ENCODE results near the gene CBX7. TPM values are rescaled to one million over a fixed set of nuclear protein-coding genes. Genes with fewer than 3 reads are reported as not detected.

CBX7 gene
- total and polyA plus RNA-seq, 2 of the 8 experiments (the other 6 are each of a cell fraction or from before 2014, with no cell fraction given): 6.9 to 8.7 TPM

- Histone ChIP-seq H3K27me3 (replicated peaks in 1 of 4; ENCODE audit: control insufficient read depth in 3 of 4, extremely low read depth in 1 of 4, insufficient read depth in 3 of 4, low read length in 3 of 4) (no peaks in the 10 kb centered on the region; a peak in 2 of 7 replicates), H4K20me1 (replicated peaks in 1 of 2; ENCODE audit: control insufficient read depth in 1 of 2, insufficient read depth in 2 of 2, low read length in 2 of 2) (no peaks in the 10 kb centered on the region), H2BK5ac (ENCODE audit: low read depth, low read length) (peak overlapping the region; percentile 84), H2BK12ac (ENCODE audit: low read depth, low read length) (peak overlapping the region; percentile 13; the same call in 1 of the 2 replicates), H3K9ac (replicated peaks in 1 of 4; ENCODE audit: extremely low read depth in 1 of 4, low read depth in 3 of 4, low read length in 3 of 4) (peak overlapping the region in 1 of 4 experiments; percentile 56; a peak in 2 of 7 replicates), H3K4me3 (ENCODE audit: extremely low read depth in 1 of 4, insufficient read depth in 2 of 4, low read depth in 3 of 4, low read length in 4 of 4) (peak overlapping the region; percentile 48 to 99 (median 74); a peak in 7 of 8 replicates), H3K27ac (ENCODE audit: low read depth, low read length) (no peak overlapping the region), H3K14ac (ENCODE audit: insufficient read length) (no peak overlapping the region), H3K4ac (replicated peaks; ENCODE audit: insufficient read length, low read depth, low read length) (no peak overlapping the region), H3K79me1 (ENCODE audit: low read depth, low read length) (no peaks in the 10 kb centered on the region; the same call in 1 of the 2 replicates), H4K5ac (ENCODE audit: insufficient read length, low read depth, low read length) (no peak overlapping the region), H2AFZ (ENCODE audit: low read length) (no peak overlapping the region), H2BK120ac (replicated peaks; ENCODE audit: low read depth, low read length) (no peak overlapping the region), H2BK15ac (ENCODE audit: low read length) (no peak overlapping the region), H3K56ac (replicated peaks; ENCODE audit: insufficient read length, low read depth, low read length) (no peak overlapping the region), H3K36me3 (ENCODE audit: control insufficient read depth in 2 of 4, insufficient read depth in 4 of 4, low read length in 3 of 4) (no peaks in the 10 kb centered on the region), H3K4me2 (ENCODE audit: insufficient read depth in 1 of 2, low read depth in 2 of 2, low read length in 2 of 2) (peak overlapping the region; percentile 64 to 78), H3K79me2 (ENCODE audit: control insufficient read depth in 1 of 2, insufficient read depth in 2 of 2, low read length in 2 of 2) (no peaks in the 10 kb centered on the region), H3K9me3 (ENCODE audit: insufficient read depth in 2 of 2, low read depth in 1 of 2, low read length in 1 of 2) (no peaks in the 10 kb centered on the region), H2AK5ac (ENCODE audit: low read depth, low read length) (no peak overlapping the region), H3K23ac (ENCODE audit: insufficient read length) (no peak overlapping the region), H3K4me1 (replicated peaks in 1 of 4; ENCODE audit: control insufficient read depth in 3 of 4, insufficient read depth in 4 of 4, low read length in 3 of 4) (peaks cover 12 to 33% (median 21%) of the 10 kb centered on the region in 4 experiments), H2BK20ac (ENCODE audit: low read length) (no peak overlapping the region), H4K8ac (ENCODE audit: extremely low read depth, insufficient read depth, low read length) (no peak overlapping the region), H3K18ac (ENCODE audit: extremely low read depth, low read length) (no peak overlapping the region), H3K23me2 (ENCODE audit: low read depth, low read length) (peaks cover 11% of the 10 kb centered on the region; the same call in 1 of the 2 replicates), H4K91ac (replicated peaks; ENCODE audit: insufficient read length, low read length) (no peak overlapping the region)
- ChIA-PET POLR2A (ENCODE audit: partially characterized antibody) (no interaction called here), CTCF (ENCODE audit: partially characterized antibody) (interaction anchor here (1.3 to 3.5 kb wide), 3 partner anchors 24 to 168 kb away, joined by 3 to 16 read pairs (median 4); no protein-coding TSS in a partner anchor)
- 83% methylated on average over 6 of the region's 6 CpGs; no CpG with 5 or more reads in 1 of the 2 experiments for WGBS, 2 experiments (ENCODE audit: extremely low coverage in 1 of 2, insufficient coverage in 1 of 2, insufficient read length in 1 of 2, insufficient replicate concordance in 2 of 2, low coverage in 1 of 2, low lambda C conversion rate in 2 of 2, missing lambda C conversion rate in 1 of 2)
- TF ChIP-seq SIX5 (IDR thresholded peaks at IDR 0.05; ENCODE audit: low read depth, low read length) (no peak), POLR2A (IDR thresholded peaks at IDR 0.05; ENCODE audit: control extremely low read depth in 1 of 2, low read depth in 2 of 2, low read length in 2 of 2) (peak in 1 of 2 experiments; percentile 23; a peak in 1 of 3 replicates)
- DNase-seq (ENCODE audit: low read depth in 1 of 2, low spot score in 2 of 2): no peak
- FAIRE-seq: no peak
These were observed 6.0 kb downstream of the CBX7 start for GRCh38 chr22:39146256-39147101.
